ENCODE data around the gene PLCB3. TPM values are rescaled to one million over a fixed set of nuclear protein-coding genes. Genes with fewer than 3 reads are reported as not detected.
A peak's percentile ranks its signal among the peaks of the same experiment; 100 is the strongest.

PLCB3 gene
- total and polyA plus RNA-seq, 2 of the 13 experiments (the other 11 are each of a cell fraction or from before 2014, with no cell fraction given), result 7.5 to 13.8 TPM

GRCh38 chr11:64225608-64226506, 25.5 kb upstream of the PLCB3 start, which contains the start of the genes NUDT22 and TRPT1 (continued):
- TF ChIP-seq NCOA2 (CRISPR knock-in tag; IDR thresholded peaks at IDR 0.05), result 0 out of 2 replicates have a peak, but pooled peaks have one; percentile 23
- TF ChIP-seq SMAD9 (CRISPR knock-in tag; IDR thresholded peaks at IDR 0.05), result no peak
- TF ChIP-seq TARDBP (CRISPR knock-in tag; IDR thresholded peaks at IDR 0.05), result peak; percentile 32; the same call in 1 of the 2 replicates
- TF ChIP-seq ZNF790 (CRISPR knock-in tag; IDR thresholded peaks at IDR 0.05; ENCODE audit: borderline replicate concordance), result peak; percentile 64; the same call in 1 of the 2 replicates
- no peak for TF ChIP-seq MEIS1 (CRISPR knock-in tag; IDR thresholded peaks at IDR 0.05; ENCODE audit: borderline replicate concordance)
- TF ChIP-seq NCOA1 (CRISPR knock-in tag; IDR thresholded peaks at IDR 0.05), result peak; percentile 45; the same call in 1 of the 2 replicates
- no peak for TF ChIP-seq ZBTB21 (CRISPR knock-in tag; IDR thresholded peaks at IDR 0.05)
- no peak for TF ChIP-seq MLX (CRISPR knock-in tag; IDR thresholded peaks at IDR 0.05)
- no peak for TF ChIP-seq ZBTB8A (CRISPR knock-in tag; IDR thresholded peaks at IDR 0.05; ENCODE audit: borderline replicate concordance, low read depth)
- TF ChIP-seq IKZF5 (CRISPR knock-in tag; IDR thresholded peaks at IDR 0.05), result peak; percentile 57
- TF ChIP-seq E2F5 (CRISPR knock-in tag; conservative IDR thresholded peaks at IDR 0.05), result no peak; the same call in 1 of the 2 replicates
- peak; percentile 83 for TF ChIP-seq ZFP91 (CRISPR knock-in tag; IDR thresholded peaks at IDR 0.05; ENCODE audit: borderline replicate concordance)
- no peak for TF ChIP-seq TCF12 (IDR thresholded peaks at IDR 0.05)
- peak; percentile 60 for TF ChIP-seq TCF12 (CRISPR knock-in tag; IDR thresholded peaks at IDR 0.05)
- TF ChIP-seq ZNF329 (CRISPR knock-in tag; IDR thresholded peaks at IDR 0.05; ENCODE audit: low read depth), result no peak
- no peak; the same call in 1 of the 2 replicates for TF ChIP-seq PRMT3 (CRISPR knock-in tag; IDR thresholded peaks at IDR 0.05; ENCODE audit: borderline replicate concordance, low read depth)
- TF ChIP-seq ZNF253 (CRISPR knock-in tag; IDR thresholded peaks at IDR 0.05; ENCODE audit: borderline replicate concordance), result no peak
- TF ChIP-seq FOXO4 (CRISPR knock-in tag; conservative IDR thresholded peaks at IDR 0.05), result no peak
- no peak for TF ChIP-seq ZFYVE20 (CRISPR knock-in tag; IDR thresholded peaks at IDR 0.05; ENCODE audit: borderline replicate concordance, low read depth)
- no peak for TF ChIP-seq MLLT10 (CRISPR knock-in tag; IDR thresholded peaks at IDR 0.05)
- no peak for TF ChIP-seq FOXC1 (CRISPR knock-in tag; IDR thresholded peaks at IDR 0.05; ENCODE audit: borderline replicate concordance)
- TF ChIP-seq ZNF124 (CRISPR knock-in tag; IDR thresholded peaks at IDR 0.05), result peak; percentile 19; the same call in 1 of the 2 replicates
- peak; percentile 31; the same call in 1 of the 2 replicates for TF ChIP-seq KLF6 (CRISPR knock-in tag; IDR thresholded peaks at IDR 0.05)
- TF ChIP-seq PHF20 (CRISPR knock-in tag; IDR thresholded peaks at IDR 0.05), result peak; percentile 75
